Activated T-cell treated with anti-CD3 and anti-CD28 coated beads for 48 hours (primary cell): ENCODE data around the gene ADAMTSL1.

Experiments
- DNase-seq: peaks from one replicate; pipeline ENCODE4 v3.0.0-alpha.2; 2020; ENCODE audit warnings: low read depth

Gene ADAMTSL1

GRCh38 chr9:18739641-18740318, 265.8 kb downstream of the ADAMTSL1 start:
- no peak for DNase-seq

- DNase-seq, result no peak
Measured at GRCh38 chr9:18741359-18741758, 267.4 kb downstream of the ADAMTSL1 start.

- no peak for DNase-seq
Measured at GRCh38 chr9:18741945-18742344, 268.0 kb downstream of the ADAMTSL1 start.

GRCh38 chr9:18743421-18743820, 269.5 kb downstream of the ADAMTSL1 start:
- no peak for DNase-seq

GRCh38 chr9:18743971-18744370, 270.0 kb downstream of the ADAMTSL1 start:
- no peak for DNase-seq

- DNase-seq, result no peak
Measured at GRCh38 chr9:18745710-18746109, 271.8 kb downstream of the ADAMTSL1 start.

- no peak for DNase-seq
Measured at GRCh38 chr9:18746631-18747030, 272.7 kb downstream of the ADAMTSL1 start.

- DNase-seq, result no peak
Measured at GRCh38 chr9:18747595-18747994, 273.6 kb downstream of the ADAMTSL1 start.

- DNase-seq, result no peak
Measured at GRCh38 chr9:18748251-18748701, 274.3 kb downstream of the ADAMTSL1 start.

GRCh38 chr9:18749711-18750110, 275.8 kb downstream of the ADAMTSL1 start:
- DNase-seq, result no peak

- no peak for DNase-seq
Measured at GRCh38 chr9:18753904-18754303, 280.0 kb downstream of the ADAMTSL1 start.

GRCh38 chr9:18754537-18754936, 280.6 kb downstream of the ADAMTSL1 start:
- DNase-seq, result no peak

GRCh38 chr9:18755263-18755662, 281.3 kb downstream of the ADAMTSL1 start:
- no peak for DNase-seq

GRCh38 chr9:18756712-18757125, 282.8 kb downstream of the ADAMTSL1 start:
- no peak for DNase-seq

- DNase-seq, result no peak
Measured at GRCh38 chr9:18759827-18760226, 285.9 kb downstream of the ADAMTSL1 start.

- no peak for DNase-seq
Measured at GRCh38 chr9:18761742-18762300, 287.9 kb downstream of the ADAMTSL1 start.

- DNase-seq, result no peak
Measured at GRCh38 chr9:18766989-18767550, 293.1 kb downstream of the ADAMTSL1 start.

- DNase-seq, result no peak
Measured at GRCh38 chr9:18768951-18769622, 295.1 kb downstream of the ADAMTSL1 start.

GRCh38 chr9:18770131-18770908, 296.4 kb downstream of the ADAMTSL1 start:
- no peak for DNase-seq

- DNase-seq, result no peak
Measured at GRCh38 chr9:18771011-18771410, 297.1 kb downstream of the ADAMTSL1 start.

- DNase-seq, result no peak
Measured at GRCh38 chr9:18771763-18772162, 297.8 kb downstream of the ADAMTSL1 start.

GRCh38 chr9:18775241-18775640, 301.3 kb downstream of the ADAMTSL1 start:
- no peak for DNase-seq
